ENCODE measurements around the gene TRIO. TPM values are rescaled to one million over a fixed set of nuclear protein-coding genes. Genes with fewer than 3 reads are reported as not detected.
A peak's percentile ranks its signal among the peaks of the same experiment; 100 is the strongest.

Gene TRIO
- total and polyA plus RNA-seq, 11 donors: 35.2 to 99.1 (median 58.4) TPM

- Histone ChIP-seq H3K4me3 (no peak overlapping the region), H3K36me3 (peaks cover 0 to 77% (median 61%) of the 10 kb centered on the region in 9 donors), H3K9me3 (no peaks in the 10 kb centered on the region), H3K27me3 (no peaks in the 10 kb centered on the region), H3K4me1 (peaks cover 0 to 20% (median 3%) of the 10 kb centered on the region in 12 donors), H3K27ac (no peak overlapping the region)
- TF ChIP-seq POLR2A (IDR thresholded peaks at IDR 0.05): no peak
- no peak for TF ChIP-seq CTCF (IDR thresholded peaks at IDR 0.05)
- ATAC-seq: no peak
- DNase-seq: no peak
- WGBS, 4 donors: 81 to 85% (median 84%) methylated on average over 4 of the region's 4 CpGs
- intact Hi-C loops (cut with DNase I): no loop called here
These were observed 171.0 kb downstream of the TRIO start for GRCh38 chr5:14313986-14314690.

- DNase-seq: peak in 2 of 5 donors; percentile 58 to 72
- 65 to 81% (median 79%) methylated on average over 11 to 12 of the region's 12 CpGs for whole genome bisulfite sequencing, 4 donors
These were observed 173.3 kb downstream of the TRIO start for GRCh38 chr5:14316471-14316870.

DNA sequence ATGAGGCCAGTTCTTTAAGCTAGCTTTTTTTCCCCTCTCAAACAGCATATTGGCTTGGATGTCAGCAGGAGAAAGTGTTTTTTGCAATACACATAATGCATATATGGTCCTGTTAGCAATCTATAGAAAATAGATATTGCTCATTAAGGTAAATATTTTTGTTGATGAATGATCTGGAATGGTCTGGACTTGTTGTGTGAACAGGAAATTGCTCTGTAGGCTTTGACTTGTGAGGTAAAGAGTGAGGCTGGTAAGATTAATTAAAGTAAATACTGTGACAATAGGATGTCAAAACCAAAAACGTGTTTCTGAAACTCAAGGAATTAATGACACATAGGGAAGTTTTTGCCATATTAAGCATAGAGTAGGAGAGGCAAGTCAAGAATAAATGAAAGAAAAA lies 176.0 kb downstream of the TRIO start:
- no peak for TF ChIP-seq CTCF (IDR thresholded peaks at IDR 0.05)
- no peak for TF ChIP-seq POLR2A (IDR thresholded peaks at IDR 0.05)
- ATAC-seq: no peak
- 72 to 86% (median 83%) methylated on average over 1 of the region's 1 CpG for whole genome bisulfite sequencing, 4 donors
- Histone ChIP-seq H3K9me3 (no peaks in the 10 kb centered on the region), H3K4me1 (peaks cover 0 to 11% (median 0%) of the 10 kb centered on the region in 12 donors), H3K36me3 (peaks cover 0 to 71% (median 67%) of the 10 kb centered on the region in 9 donors), H3K27ac (no peak overlapping the region), H3K27me3 (no peaks in the 10 kb centered on the region), H3K4me3 (no peak overlapping the region)
- no peak for DNase-seq
- intact Hi-C loops (cut with DNase I): no loop called here

More at GRCh38 chr5:14316471-14316870, 173.3 kb downstream of the TRIO start:
- H3K36me3 ChIP-seq: peaks cover 0 to 75% (median 60%) of the 10 kb centered on the region in 9 donors
- no peaks in the 10 kb centered on the region for H3K9me3 ChIP-seq
- peak in 2 of 4 donors; percentile 53 to 57 for ATAC-seq
- H3K27ac ChIP-seq: no peak overlapping the region
- TF ChIP-seq CTCF (IDR thresholded peaks at IDR 0.05) (no peak), POLR2A (IDR thresholded peaks at IDR 0.05) (no peak)
- peaks cover 0 to 10% (median 0%) of the 10 kb centered on the region in 12 donors for H3K4me1 ChIP-seq
- no peaks in the 10 kb centered on the region for H3K27me3 ChIP-seq
- intact Hi-C loops (cut with DNase I): no loop called here
- no peak overlapping the region for H3K4me3 ChIP-seq

- intact Hi-C loops (cut with DNase I): no loop called here
- no peak for ATAC-seq
- 94 to 98% (median 96%) methylated on average over 3 of the region's 3 CpGs for WGBS, 4 donors
- H3K27ac ChIP-seq: no peak overlapping the region
- no peaks in the 10 kb centered on the region for H3K9me3 ChIP-seq
- peaks cover 0 to 65% (median 52%) of the 10 kb centered on the region in 9 donors for H3K36me3 ChIP-seq
- H3K4me1 ChIP-seq: peaks cover 0 to 19% (median 6%) of the 10 kb centered on the region in 12 donors
- H3K27me3 ChIP-seq: no peaks in the 10 kb centered on the region
- no peak overlapping the region for H3K4me3 ChIP-seq
- DNase-seq: no peak
- TF ChIP-seq POLR2A (IDR thresholded peaks at IDR 0.05) (no peak), CTCF (IDR thresholded peaks at IDR 0.05) (no peak)
These were observed 178.8 kb downstream of the TRIO start for GRCh38 chr5:14321936-14322335.
